Endometrial microvascular endothelial cells (primary cell): Measurements from ENCODE around the gene TOMM5. TPM values are rescaled to one million over a fixed set of nuclear protein-coding genes. Genes with fewer than 3 reads are reported as not detected.

Experiments
- in situ Hi-C: cut with HindIII; loops from 2 replicates; pipeline ENCODE4 v1.10.0; 2017; ENCODE audit warnings: low sequenced_read_pairs, low pct_unique_long_range_greater_than_20kb; ENCODE audit errors: inconsistent ontology term
- total RNA-seq: library from RNA; depleted of rRNA; stranded (reverse); fragments of >200 nt; gene quantifications from one replicate; pipeline ENCODE4 v1.2.3, GENCODE V29; 2015; ENCODE audit errors: inconsistent ontology term

The TOMM5 gene
- 150 TPM for total RNA-seq

DNA sequence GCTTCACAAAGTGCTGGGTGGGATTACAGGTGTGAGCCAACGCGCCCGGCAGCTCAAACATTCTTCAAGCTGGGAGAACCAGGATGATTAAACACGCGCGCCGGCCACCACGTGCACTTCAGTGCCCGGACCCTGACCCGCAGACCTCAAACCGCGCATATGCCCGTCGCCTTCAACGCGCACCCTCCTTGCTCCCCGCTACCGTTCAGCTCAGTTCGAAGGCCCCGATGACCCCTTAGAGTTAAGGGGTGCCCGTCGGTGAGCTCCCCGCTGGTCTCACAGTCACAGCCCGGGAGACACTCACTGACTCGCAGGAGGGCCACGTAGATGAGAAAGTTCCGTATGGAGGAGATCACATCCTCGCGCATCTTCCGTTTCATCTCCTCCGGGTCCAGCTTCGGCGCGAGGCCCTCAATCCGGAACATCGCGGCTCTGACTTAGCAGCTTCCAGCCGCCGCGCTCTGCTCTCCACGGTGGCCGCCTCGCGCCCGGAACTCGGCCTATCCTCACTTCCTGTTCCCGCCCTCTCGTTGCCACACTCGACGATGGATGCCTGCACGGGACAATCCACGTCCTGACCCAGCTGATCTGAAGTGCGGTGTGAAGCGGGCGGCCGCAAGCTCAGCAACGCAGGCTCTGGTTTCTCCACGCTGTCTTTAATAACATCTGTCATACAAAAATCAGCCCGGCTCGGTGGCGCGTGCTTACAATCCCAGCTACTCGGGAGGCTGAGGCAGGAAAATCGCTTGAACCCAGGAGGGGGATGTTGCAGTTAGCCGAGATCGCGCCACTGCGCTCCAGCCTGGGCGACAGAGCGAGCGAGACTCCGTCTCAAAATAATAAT lies at the start of gene TOMM5:
Gene TOMM5, minus strand, starts transcription at position 490 of the 844 bp plus-strand sequence. Its CDS starts 65 bp downstream, at position 425.
- in situ Hi-C loops: no loop called here

- in situ Hi-C loops: no loop called here
Observed at GRCh38 chr9:37641331-37641730, 48.9 kb upstream of the TOMM5 start.

DNA sequence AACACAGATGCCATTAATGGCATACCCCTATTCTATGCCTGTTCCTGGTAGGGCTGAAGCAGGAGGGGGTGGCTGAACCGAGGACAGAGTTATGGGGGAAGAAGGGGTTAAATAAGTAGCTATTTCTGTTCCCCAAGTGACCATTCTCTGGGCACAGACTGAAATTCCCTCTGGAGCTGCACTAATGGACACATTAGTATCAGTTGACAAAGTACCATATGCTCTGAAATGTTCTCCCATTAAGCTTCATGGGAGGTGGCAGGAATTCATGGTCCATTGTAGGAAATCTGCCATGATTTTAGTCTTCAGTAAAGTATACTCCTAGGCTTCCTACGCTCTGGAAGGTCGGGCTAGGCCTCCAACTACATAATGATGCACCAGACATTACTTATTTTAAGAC lies 47.8 kb upstream of the TOMM5 start:
- in situ Hi-C loops: no loop called here

- in situ Hi-C loops: no loop called here
Observed at GRCh38 chr9:37639841-37640240, 47.4 kb upstream of the TOMM5 start.

GRCh38 chr9:37639109-37639762 lies 46.8 kb upstream of the TOMM5 start:
- in situ Hi-C loops: no loop called here

- in situ Hi-C loops: no loop called here
Observed at GRCh38 chr9:37636511-37637448, 44.4 kb upstream of the TOMM5 start.

GRCh38 chr9:37635808-37636207 lies 43.4 kb upstream of the TOMM5 start:
- in situ Hi-C loops: no loop called here

- in situ Hi-C loops: no loop called here
Observed at GRCh38 chr9:37632479-37632878, 40.1 kb upstream of the TOMM5 start.

DNA sequence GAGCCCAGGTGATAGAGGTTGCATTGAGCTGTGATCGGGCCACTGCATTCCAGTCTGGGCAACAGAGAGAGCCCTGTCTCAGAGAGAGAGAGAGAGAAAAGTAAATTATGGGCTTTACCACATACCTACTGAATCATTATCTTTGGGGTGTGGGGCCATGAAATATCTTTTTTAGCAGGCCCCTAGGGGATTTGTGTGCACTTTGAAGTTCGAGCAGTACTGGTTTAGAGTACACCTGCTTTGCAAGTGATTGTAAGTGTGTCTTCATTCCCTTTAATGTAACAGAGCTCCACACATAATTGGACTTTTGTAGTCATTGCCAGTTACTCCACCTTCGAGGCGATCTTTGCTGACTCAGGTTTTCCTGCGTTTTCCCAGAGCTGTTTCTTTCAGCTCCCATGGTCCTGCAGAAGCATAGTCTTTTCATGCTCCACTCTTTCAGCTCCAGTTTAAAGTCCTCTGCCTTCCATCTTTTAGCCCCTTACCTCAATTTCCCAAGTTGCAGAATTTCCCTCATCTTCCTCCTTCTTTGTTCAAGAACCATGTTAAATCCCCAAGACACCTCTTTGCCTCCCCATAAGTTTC lies 34.4 kb upstream of the TOMM5 start:
- in situ Hi-C loops: no loop called here

- in situ Hi-C loops: no loop called here
Observed at GRCh38 chr9:37625758-37626147, 33.4 kb upstream of the TOMM5 start.

GRCh38 chr9:37625036-37625757 lies 32.8 kb upstream of the TOMM5 start:
- in situ Hi-C loops: no loop called here

DNA sequence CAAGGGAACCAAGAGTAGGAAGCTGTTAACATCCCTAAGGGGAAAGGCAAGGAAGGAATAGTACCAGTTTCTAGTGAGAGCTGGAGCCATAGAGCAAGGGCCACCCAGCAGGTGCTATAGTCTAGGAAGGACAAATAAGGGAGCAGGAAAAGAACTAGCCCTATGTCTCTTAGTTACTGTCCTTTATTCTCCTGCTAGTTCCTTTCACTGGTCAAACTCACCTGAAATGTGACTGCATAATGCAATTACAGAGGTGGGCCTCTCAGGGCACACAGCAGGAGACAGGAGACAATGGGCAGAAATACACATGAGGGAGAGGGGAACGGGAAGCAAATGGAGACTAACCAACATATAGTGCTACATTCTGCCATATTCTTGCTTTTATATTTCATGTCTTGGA lies 31.7 kb upstream of the TOMM5 start:
- in situ Hi-C loops: no loop called here

DNA sequence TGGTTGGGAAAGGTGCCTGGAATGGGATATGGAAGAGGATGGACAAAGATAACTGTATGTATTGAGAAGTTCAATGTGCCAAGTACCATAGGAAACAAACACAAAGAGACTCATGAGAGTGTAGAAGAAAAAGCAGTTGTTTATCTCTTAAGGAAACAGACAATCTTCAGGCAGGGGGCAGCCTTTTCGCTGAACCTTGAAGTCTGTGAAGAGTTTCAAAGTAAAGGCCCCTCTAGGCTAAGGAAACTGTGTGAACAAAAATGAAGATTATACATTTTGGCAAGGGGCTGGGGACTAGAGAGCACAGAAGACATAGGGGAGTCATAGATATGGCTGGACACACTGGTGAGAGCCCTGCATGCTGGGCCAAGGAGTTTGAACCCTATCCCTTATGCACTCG lies 30.9 kb upstream of the TOMM5 start:
- in situ Hi-C loops: no loop called here

DNA sequence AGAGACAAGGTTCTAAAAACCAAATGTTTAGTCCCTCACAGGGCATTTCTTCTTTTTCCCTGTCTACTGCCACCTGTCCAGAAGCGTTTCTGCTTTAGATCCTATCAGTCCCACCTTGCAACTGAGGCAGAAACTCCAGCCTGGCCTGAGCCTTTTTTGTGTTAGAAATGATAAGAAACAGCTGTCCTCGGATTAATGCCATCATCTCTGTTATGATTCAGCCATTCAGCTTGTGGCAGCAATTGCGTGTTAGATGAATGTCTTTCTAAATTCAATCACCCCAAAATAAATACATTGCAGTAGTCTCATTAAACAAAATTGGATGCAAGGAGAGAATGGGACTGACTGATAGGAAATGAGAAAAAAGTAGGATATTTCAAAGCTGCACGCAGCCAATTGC lies 30.1 kb upstream of the TOMM5 start:
- in situ Hi-C loops: no loop called here

GRCh38 chr9:37621273-37622121 lies 29.1 kb upstream of the TOMM5 start:
- in situ Hi-C loops: no loop called here

DNA sequence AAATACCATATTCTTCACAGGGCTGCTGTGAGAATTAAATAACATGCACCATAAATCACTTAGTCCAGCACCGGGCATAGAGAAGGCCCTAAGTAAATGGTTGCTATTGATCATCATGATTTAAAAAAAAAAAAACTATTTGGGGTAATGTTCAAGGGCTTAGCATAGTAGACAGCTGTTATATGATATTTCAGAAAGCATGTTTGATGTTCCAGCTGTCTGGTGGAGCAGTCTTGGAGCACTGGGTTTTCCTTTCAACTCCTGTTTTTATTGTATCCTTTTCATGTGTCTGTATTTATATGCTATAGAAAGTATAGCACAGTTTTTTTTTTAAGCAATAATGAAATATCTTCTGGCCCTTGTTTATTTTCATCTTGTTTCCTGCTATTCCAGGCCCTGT lies 28.0 kb upstream of the TOMM5 start:
- in situ Hi-C loops: no loop called here

GRCh38 chr9:37619806-37620205 lies 27.4 kb upstream of the TOMM5 start:
- in situ Hi-C loops: no loop called here

DNA sequence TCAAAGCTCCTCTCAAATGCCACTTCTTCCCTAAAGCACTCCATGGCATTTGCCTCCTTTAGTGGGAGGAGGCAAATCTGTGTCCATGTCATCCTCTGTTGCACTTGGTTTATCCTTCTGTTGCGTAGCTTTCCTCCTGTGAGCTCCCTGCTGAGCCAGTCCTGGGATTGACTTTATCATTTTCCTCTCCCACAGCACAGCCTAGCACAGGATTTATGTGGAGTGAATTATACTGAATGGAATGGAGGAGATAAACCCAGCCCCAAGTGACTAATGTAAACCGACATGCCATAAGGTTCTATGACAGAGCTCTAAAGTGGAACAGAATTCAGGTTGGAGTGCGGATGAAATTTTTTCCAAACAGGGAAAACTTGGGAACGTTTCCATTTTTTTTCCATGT lies 26.4 kb upstream of the TOMM5 start:
- in situ Hi-C loops: no loop called here
